GM21360 (cell line): ENCODE measurements around the gene U2AF1L4.

Source experiments
- ATAC-seq: cut with Tn5 transposase; IDR thresholded peaks from one replicate; pipeline ENCODE4 v1.9.1; 2021; ENCODE audit warnings: mild to moderate bottlenecking, moderate library complexity; ENCODE audit not compliant: unreplicated experiment

The U2AF1L4 gene

DNA sequence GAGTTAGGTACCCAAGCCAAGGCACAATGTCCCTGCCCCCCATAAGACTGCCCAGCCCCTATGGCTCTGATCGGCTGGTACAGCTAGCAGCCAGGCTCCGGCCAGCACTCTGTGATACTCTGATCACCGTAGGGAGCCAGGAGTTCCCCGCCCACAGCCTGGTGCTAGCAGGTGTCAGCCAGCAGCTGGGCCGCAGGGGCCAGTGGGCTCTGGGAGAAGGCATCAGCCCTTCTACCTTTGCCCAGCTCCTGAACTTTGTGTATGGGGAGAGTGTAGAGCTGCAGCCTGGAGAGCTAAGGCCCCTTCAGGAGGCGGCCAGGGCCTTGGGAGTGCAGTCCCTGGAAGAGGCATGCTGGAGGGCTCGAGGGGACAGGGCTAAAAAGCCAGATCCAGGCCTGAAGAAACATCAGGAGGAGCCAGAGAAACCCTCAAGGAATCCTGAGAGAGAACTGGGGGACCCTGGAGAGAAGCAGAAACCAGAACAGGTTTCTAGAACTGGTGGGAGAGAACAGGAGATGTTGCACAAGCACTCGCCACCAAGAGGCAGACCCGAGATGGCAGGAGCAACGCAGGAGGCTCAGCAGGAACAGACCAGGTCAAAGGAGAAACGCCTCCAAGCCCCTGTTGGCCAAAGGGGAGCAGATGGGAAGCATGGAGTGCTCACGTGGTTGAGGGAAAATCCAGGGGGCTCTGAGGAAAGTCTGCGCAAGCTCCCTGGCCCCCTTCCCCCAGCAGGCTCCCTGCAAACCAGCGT, 30.4 kb downstream of the U2AF1L4 start:
- ATAC-seq = no peak

DNA sequence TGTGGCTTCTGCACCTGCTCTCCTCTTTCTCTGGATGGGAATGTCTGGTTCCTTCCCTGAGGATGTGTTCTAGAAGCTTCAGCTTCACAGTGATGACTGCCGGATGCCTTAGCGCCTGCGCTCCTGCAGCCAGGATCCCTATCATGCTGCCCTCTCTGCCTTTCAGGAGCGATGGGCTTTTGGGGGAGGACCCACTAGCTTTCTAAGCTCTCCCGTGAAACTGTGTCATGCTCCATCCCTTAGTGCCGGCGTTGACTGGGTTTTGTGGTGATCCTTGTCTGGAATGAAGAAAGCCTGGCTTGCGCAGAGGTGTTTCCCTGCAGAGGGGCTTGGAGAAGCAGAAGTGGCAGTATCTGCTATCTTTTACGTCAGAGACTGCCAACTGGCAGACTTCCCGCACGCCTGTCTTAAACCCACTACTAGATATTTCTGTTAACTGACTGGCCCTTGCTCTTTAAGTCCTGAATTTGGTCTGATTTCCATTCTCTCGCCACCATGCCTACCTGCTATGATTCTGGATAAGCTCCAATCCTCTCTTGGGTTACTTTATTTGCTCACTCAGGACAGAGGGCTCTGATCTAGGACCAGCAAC, 31.2 kb downstream of the U2AF1L4 start:
- ATAC-seq = no peak

DNA sequence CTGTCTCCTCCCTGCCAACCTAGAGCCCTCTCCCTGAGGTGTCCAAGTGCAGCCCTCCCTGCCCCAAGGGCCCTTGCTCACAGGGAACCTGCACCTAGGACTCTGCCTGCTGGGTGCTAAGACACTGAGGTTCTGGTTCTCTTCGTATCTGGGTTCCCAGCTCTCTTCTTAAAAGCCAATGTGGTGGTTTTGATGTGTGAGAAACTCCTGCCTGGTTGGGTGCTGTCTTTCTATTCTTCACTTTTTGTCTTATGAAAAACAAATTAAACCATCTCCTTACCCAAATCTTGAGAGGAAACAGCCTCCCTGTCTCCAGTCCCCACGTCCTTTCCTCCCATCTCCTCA, 31.7 kb downstream of the U2AF1L4 start:
- ATAC-seq = no peak

DNA sequence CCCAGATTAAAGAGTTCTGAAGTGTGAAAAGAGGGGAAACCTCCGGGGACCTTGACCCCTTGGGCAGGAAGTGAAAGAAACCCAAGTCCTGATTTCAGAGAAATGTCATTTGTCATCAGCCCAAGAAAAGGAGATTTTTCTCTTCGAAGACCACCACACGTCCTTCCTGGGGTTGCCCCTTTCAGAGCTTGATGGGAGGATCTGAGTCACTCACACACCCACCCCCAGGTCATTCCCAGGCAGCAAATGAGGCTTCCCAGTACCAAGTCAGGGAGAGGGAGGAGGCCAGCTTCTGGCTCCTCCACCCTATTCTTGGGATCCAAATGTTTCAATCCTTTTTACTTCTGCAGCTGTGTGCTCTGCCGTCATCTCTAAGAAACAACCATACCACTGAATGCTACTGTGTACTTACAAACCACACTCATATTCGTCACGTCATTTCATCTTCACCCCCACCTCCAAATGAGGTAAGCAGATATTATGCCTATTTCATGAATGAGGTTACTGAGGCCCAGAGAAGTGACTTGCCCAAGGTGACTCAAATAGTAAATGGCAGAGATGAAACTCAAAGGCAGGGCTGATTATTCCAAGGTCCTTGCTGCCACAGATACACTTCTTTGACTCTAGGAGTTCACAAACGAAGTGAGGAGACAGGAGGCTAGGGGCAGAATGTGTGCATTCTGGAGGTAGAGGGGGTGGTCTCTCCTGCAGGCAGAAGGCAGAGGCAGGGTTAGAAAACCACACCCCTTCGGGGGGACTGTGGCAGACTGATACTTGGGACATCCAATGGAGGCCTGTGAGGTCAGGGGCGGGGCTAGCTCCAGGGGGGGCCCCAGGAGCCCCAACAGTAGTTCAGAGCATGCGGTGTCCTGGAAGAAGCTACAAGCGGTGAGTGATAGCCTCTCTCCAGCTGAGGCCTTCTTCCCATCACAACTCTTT, 32.4 kb downstream of the U2AF1L4 start:
- no peak for ATAC-seq

DNA sequence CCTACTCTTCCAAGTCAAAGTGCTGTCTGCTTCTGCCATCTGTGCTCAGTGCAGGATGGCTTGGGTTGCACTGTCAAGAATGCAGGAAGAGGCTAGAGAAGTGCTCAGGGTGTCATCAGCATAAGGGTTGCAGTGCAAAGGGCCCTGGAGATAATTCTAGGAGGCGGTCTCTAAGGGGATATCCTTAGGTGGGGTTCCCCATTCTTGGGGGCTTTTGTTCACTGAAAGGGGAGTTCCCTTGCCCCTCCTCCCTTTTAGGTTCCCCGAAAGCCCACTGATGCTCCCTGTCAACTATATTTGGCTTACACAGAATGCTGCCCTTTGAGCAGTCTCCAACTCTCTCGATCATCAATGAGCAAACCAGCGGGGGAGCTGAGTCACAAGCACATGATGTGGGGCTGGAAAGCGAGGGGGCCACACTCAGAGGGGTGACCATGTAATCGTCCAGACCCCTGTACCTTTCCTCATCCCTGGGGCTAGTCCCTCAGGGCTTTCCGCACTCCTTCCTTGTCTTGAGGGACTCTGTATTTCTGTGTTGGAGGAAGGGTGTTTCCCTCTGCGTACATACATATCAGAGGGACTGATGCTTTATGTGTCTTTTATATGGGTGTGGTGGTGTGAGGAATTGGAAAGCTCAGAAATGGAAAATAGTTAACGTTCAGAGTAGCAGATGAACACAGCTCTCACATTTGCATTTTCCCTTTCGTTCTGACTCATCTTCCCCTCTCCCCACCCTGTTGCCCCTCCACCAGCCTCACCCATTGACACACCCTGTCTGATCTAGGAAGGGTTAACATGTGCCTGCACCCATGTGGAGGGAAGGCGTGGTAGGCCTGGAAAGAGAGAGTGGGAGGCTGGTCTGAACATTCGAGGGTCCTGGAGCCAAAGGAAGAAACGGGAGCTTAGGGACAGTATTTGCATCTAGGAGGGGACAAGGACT, 34.2 kb downstream of the U2AF1L4 start:
- peak; percentile 29 for ATAC-seq

DNA sequence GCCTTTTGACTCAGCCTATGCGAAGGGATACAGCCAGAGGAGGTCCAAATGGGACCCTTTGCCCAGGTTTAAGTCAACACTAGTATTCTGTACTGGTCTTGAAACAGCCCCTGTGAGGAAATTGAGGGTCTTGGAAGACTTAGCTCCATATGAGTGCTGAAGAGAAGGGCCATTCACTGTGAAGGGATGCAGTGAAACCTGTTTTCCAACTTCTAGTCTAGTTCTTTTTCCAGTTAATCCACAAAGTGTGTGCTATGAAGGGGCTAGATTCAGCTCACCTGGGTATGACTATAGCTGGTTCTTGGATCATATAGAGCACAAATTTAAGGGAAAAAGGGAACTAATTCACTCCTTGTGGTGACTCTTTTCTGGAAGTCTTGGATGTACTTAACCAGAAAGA, 36.8 kb downstream of the U2AF1L4 start:
- ATAC-seq = no peak

DNA sequence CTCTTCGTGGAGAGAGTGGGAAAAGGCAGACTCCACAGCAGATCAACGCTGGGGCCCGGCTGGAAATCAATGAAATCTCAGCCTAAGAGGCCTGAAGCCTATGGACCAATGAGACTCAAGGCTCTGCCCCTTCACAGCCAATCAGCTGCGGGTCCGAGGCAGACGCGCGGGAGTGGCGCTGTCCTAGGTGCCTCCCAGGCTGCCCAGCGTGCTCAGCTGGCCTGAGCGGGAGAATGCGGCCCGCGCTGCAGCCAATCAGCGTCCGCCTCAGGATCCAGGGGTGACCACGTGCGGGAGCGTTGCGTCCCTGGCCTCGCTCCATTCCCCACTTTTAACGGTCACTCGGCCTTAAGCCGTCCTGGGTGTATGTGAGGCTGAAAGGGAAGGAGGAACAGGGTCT, 41.0 kb downstream of the U2AF1L4 start, which contains the start of gene ZBTB32:
Gene ZBTB32 (plus strand): TSS at position 341 of the 400 bp plus-strand sequence. CDS start 10,069 bp downstream, outside the sequence.
- ATAC-seq = no peak

DNA sequence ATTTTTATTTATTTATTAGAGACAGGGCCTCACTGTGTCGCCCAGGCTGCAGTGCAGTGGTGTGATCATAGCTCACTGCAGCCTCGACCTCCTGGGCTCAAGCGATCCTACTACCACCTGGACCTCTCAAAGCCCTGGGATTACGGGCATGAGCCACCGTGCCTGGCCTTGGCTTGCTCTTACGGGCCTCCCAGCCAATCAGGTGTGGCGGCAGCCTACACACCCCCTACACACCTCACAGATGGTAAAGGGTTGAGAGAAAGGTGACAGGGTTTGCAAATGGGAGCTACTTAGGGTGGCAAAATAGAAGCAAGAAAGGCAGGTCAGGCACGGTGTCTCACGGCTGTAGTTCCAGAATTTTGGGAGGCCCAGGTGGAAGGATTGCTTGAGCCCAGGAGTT, 41.9 kb downstream of the U2AF1L4 start:
- ATAC-seq = no peak

DNA sequence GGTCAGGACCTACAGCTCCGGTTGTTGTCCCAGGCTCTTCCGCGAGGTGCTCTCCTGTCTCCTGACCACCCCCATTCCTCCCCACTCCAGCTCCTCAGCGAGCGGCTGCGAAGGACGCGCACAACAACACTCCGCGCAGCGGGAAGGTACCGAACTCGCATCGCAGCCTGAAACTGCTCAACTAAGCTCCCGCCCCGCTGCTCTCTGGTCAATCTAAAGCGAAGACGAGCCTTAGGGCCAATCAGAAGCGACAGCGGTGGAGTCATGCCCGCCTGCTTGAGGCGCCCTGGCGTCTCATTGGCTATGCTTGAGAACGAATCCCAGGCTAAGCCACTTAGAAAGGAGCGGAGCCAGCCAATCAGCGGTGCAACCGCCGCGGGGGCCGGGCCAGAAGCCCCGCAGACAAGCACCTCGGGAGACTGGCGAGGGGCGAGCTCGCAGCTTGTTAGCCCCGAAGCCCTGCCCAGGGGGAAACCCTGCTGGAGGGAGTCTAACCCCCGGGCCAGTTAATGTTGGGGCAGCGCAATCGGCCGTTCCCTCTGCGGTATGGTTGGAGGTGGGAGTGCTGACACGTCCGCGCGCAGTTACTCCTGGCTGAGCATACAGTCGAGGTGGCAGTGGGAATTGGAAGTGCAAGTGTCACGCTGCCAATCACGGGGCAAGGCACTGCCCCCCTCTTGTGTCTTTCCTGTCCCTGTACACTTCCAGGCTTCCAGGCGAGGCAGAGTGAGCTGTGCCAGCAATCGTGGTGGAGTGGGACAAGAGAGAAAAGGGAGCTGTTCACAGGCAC, 42.8 kb downstream of the U2AF1L4 start:
- peak; percentile 88 for ATAC-seq

DNA sequence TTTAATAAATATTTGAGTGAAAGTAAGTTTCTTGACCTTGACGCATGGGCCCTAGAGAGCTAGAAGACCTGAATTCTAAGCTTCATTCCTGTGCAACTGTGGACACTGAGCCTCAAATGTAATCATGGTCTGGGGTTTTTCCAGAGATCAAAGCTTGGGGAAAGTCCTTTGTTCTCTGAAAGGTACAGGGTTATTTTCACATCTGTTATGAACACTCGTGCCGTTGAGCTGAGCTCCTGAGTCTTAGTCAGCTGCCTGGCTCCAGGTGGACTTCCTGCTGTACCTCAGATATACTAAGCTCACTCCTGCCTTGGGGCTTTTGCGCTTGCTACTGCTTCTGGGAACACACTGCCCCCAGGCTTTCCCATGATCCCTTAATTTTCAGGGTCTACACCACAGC, 48.4 kb downstream of the U2AF1L4 start:
- ATAC-seq = no peak

DNA sequence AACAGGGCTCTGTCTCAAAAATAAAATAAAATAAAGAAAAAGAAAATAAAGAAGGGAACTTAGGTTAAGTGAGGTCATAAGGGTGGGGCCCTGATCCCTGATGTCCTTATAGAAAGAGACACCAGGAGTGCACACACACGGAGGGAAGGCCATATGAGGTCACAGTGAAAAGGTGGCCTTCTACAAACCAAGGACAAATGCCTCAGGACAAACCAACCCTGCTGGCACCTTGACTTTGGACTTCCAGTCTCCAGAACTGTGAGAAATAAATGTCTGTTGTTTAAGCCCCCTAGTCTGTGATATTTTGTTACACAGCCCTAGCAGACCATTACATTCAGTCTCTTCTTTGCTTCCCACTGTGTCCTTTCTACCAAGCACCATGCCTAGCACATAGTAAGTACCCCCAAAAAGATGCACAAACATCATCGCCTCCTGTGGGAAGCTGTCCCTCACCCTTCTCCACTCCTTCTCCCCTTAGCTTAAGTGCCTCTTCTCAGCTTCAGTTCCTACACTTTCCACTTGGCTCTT, 49.3 kb downstream of the U2AF1L4 start:
- no peak for ATAC-seq

DNA sequence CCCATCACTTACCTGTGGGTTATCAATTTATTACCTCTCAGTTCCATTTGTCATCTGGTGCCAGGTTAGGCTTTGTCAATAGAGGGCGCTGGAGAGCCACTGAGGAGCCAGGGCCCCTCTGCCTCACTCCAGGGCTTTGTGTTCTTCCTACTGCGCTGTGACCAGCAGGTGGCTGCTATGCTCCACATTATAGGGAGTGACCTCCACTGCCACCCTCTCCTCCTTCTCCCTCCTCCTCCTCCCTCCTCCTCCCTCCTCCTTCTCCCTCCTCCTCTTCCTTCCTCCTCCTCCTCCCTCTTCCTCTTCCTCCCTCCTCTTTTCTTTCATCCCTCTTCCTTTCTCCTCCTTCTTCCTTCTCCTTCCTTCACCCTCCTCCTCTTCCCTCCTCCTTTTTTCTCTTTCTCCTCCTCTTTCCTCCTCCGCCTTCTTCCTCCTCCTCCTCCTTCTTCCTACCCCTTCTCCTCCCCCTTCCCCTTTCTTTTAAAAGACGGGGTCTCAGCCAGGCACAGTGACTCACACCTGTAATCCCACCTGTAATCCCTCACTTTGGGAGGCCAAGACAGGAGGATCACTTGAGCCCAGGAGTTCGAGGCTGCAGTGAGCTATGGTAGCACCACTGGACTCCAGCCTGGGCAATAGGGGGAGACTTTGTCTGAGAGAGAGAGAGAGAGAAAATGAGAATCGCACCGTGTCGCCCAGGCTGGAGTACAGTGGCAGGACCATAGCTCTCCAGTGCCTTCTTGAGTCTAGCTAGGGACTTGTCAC, 51.2 kb downstream of the U2AF1L4 start:
- peak; percentile 83 for ATAC-seq

DNA sequence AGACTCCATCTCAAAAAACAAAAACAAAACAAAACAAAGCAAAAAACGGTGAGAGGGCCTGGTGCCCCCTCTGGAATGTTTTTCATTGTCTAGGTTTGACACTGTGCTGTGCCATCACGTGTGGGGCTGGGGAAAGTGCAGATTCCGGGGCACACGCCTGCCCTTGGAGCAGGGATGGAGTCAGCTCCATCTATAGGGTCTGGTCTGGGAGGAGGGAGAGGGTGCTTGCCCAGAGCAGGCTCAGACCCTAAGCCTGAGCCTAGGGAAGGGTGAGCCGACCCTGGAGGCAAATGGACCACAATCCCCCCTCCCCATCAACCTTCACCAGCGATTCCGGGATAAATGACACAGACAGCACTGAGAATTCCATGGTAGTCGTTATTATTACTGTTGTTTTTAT, 51.8 kb downstream of the U2AF1L4 start:
- ATAC-seq = no peak
